A549 (cell line): ENCODE data around the gene RPTOR.

Experiments
- CTCF ChIP-seq: fragments of >200 bp; sonication (Bioruptor Twin); formaldehyde crosslinking; IDR thresholded peaks from 3 replicates; pipeline ENCODE4 v1.5.1; 2016
- ELK1 ChIP-seq: fragments of 150-350 bp; IDR thresholded peaks from 2 replicates; pipeline ENCODE4 v1.6.1; 2014; ENCODE audit warnings: low read depth, mild to moderate bottlenecking, low read length
- EP300 ChIP-seq, 2 experiments: fragments of >200 bp; sonication (Bioruptor Twin); formaldehyde crosslinking; IDR thresholded peaks; 2 replicates in 1 of 2; 3 replicates in 1 of 2; pipeline ENCODE4 v1.6.1; 2016 to 2017
- MAFK ChIP-seq: fragments of 450-650 bp; IDR thresholded peaks from 2 replicates; pipeline ENCODE4 v1.6.1; 2014; ENCODE audit not compliant: partially characterized antibody
- NPAS2 ChIP-seq: fragments of 250-450 bp; sonication (Bioruptor Pico); IDR thresholded peaks from 2 replicates; pipeline ENCODE4 v1.8.0; 2022; ENCODE audit warnings: mild to moderate bottlenecking, moderate library complexity, borderline replicate concordance
- NR3C1 ChIP-seq: fragments of >200 bp; sonication (Bioruptor Twin); formaldehyde crosslinking; IDR thresholded peaks from 3 replicates; pipeline ENCODE4 v1.6.1; 2017
- RAD21 ChIP-seq, 2 experiments: fragments of >200 bp in 1 of 2; sonication (Bioruptor Twin) in 1 of 2; formaldehyde crosslinking in 1 of 2; IDR thresholded peaks in 1 of 2; conservative IDR thresholded peaks in 1 of 2; 2 replicates in 1 of 2; 3 replicates in 1 of 2; pipeline ENCODE4 v1.6.1; 2012 to 2018; ENCODE audit warnings: inconsistent platforms in 1 of 2
- RCOR1 ChIP-seq: fragments of 150-350 bp; IDR thresholded peaks from 2 replicates; pipeline ENCODE4 v1.6.1; 2014; ENCODE audit warnings: antibody characterized with exemption, low read length, low read depth
- RNF2 ChIP-seq: fragments of 200-600 bp; sonication (generic); IDR thresholded peaks from 2 replicates; pipeline ENCODE4 v1.6.1; 2016; ENCODE audit warnings: low read depth, mild to moderate bottlenecking, antibody characterized with exemption, moderate library complexity, borderline replicate concordance
- TF ChIP-seq, protein P1 (sequence below): fragments of 200-600 bp; sonication (generic); IDR thresholded peaks from 2 replicates; pipeline ENCODE4 v1.6.1; 2016; ENCODE audit warnings: antibody characterized with exemption, mild to moderate bottlenecking, moderate library complexity

DNA sequence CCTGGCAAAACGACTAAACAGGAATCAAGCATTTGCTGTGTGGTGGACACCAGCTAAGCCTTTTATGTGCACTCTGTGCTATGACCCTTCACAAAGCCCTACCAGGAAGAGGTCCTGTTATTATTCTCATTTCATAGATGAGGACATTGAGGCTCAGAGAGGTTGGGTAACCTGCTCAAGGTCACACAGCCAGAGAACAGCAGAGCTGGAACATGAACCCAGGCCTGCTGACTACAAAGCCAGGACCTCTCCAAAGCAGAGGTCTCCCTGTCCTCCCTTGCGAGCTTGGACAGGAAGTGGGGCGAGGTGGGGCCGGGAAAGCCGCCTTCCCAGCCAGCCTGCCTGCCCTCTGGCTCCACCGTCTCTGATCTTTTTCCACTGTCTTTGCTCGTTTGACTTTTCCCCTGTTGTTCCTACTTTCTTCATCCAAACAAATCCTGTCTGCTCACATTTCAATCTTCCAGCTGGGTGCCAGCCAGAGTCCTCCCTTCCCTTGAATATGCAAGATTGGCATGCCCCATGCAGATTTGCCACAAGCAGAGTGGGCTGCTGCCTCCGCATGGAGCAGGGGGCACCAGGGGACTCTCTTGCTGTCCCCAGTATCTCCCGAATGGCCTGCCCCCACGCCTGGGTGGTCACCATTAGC, 23.7 kb upstream of the RPTOR start:
- TF ChIP-seq RAD21 (conservative IDR thresholded peaks at IDR 0.05 in 1 of 2, IDR thresholded peaks at IDR 0.05 in 1 of 2) (no peak), CTCF (no peak), RNF2 (no peak), NR3C1 (no peak), MAFK (no peak), NPAS2 (CRISPR knock-in tag) (no peak), EP300 (IDR thresholded peaks at IDR 0.05) (no peak), RCOR1 (no peak), ELK1 (no peak)
- TF ChIP-seq, protein P1, sequence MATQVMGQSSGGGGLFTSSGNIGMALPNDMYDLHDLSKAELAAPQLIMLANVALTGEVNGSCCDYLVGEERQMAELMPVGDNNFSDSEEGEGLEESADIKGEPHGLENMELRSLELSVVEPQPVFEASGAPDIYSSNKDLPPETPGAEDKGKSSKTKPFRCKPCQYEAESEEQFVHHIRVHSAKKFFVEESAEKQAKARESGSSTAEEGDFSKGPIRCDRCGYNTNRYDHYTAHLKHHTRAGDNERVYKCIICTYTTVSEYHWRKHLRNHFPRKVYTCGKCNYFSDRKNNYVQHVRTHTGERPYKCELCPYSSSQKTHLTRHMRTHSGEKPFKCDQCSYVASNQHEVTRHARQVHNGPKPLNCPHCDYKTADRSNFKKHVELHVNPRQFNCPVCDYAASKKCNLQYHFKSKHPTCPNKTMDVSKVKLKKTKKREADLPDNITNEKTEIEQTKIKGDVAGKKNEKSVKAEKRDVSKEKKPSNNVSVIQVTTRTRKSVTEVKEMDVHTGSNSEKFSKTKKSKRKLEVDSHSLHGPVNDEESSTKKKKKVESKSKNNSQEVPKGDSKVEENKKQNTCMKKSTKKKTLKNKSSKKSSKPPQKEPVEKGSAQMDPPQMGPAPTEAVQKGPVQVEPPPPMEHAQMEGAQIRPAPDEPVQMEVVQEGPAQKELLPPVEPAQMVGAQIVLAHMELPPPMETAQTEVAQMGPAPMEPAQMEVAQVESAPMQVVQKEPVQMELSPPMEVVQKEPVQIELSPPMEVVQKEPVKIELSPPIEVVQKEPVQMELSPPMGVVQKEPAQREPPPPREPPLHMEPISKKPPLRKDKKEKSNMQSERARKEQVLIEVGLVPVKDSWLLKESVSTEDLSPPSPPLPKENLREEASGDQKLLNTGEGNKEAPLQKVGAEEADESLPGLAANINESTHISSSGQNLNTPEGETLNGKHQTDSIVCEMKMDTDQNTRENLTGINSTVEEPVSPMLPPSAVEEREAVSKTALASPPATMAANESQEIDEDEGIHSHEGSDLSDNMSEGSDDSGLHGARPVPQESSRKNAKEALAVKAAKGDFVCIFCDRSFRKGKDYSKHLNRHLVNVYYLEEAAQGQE, result no peak
